GM19351 (cell line): ENCODE data around the gene RPRD2.

Source experiments
- ATAC-seq: cut with Tn5 transposase; IDR thresholded peaks from one replicate; pipeline ENCODE4 v1.9.1; 2021; ENCODE audit warnings: mild to moderate bottlenecking, moderate library complexity; ENCODE audit not compliant: unreplicated experiment

Gene RPRD2

DNA sequence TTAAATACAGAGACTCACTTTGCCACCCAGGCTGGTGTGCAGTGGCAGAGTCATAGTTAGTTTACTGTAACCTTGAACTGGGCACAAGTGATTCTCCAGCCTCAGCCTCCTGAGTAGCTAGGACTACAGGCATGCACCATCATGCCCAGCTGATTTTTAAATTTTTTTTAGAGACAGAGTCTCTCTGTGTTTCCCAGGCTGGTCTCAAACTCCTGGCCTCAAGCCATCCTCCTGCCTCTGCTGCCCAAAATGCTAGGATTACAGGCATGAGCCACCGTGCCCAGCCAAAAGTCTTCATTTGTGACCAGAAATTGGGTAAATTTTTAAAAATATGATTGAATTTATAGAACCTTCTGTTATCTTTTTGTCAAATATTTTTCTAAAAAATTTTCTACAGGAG, 105.3 kb downstream of the RPRD2 start:
- ATAC-seq, result no peak

DNA sequence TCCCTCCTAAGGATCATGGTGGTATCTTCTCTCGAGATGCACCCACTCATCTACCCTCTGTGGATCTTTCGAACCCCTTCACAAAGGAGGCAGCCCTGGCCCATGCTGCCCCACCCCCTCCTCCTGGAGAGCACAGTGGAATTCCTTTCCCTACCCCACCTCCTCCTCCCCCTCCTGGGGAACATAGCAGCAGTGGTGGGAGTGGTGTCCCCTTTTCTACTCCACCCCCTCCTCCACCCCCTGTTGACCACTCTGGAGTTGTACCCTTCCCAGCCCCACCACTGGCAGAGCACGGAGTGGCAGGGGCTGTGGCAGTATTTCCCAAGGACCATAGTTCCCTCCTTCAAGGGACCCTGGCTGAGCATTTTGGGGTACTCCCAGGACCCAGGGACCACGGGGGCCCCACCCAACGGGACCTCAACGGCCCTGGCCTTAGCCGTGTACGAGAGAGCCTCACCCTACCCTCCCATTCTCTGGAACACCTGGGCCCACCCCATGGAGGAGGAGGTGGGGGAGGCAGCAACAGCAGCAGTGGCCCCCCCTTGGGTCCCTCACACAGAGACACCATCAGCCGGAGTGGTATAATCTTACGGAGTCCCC, 108.8 kb downstream of the RPRD2 start:
- ATAC-seq, result no peak

DNA sequence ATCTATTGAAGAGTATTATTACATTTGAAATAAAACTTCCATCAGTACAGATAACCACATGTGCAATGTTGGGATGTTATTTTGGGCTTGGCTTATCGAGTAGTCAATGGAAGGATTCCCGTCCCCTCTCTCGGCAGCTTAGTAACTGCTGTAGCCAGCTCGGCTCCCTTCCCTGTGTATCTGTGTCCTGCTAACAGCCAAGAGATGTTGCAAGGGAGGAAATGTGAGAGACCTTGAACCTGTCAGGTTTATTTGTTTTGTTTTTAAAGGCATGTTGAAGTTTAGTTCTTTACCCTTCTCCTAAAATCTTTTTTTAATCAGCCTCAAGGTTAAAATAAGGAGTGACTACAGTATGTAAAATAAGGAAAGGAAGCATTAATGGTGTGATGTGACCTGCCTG, 109.7 kb downstream of the RPRD2 start:
- no peak for ATAC-seq

DNA sequence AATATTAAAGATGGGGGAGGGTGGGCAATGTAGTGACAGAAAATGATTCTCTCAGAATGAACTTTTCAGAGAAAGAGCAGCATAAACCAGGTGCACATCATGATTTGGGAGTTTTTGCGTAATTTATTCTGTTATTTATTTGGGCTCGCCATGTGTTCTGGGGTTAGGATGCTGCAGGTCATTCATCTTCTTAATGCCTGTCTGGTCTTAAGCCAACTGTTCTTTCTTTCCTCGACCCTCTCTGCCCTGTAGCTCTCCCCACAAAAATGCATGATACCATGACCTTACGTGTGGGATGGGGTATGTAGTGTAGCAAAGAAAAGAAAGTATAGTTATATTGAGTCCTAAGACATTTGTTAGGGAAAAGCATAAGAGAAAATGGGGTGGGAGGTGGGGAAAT, 110.9 kb downstream of the RPRD2 start:
- ATAC-seq, result no peak

DNA sequence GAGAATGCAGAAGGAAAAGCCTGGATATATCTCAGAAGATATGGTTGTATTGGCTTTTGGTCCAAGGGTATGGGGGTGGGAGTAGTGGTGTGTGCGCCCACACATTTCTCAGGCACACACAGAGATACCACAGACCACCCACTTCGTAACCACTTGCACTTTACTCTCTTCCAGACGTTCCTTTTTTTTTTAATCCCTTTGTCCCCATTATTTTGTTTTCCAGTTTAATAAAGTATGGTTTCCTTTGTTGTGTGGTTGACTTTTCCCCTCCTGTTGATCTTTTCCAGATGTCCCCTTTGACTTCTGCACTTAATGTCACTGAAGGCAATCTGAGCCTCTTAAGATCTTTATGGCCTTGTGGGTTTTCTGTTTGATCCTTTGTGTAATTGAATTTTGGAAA, 112.8 kb downstream of the RPRD2 start:
- no peak for ATAC-seq

DNA sequence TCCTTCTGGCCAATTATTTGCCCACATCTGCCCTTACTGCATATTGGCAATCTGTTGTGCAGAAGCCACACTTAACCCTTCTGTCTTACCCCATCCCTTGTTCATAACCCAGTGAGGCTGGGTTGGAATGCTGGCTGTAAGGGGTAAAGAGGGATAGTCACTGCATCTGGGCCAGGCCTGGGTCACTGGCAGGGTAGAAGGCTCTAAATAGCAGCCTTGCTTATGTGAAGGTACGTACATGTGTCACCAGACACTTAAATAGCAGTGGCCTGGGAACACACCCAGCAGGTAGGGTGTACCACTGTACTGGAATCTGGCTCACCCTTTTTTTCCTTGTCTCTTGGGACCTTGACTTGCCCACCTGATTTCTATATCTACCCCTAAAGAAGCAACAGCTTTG, 113.4 kb downstream of the RPRD2 start:
- ATAC-seq, result no peak

DNA sequence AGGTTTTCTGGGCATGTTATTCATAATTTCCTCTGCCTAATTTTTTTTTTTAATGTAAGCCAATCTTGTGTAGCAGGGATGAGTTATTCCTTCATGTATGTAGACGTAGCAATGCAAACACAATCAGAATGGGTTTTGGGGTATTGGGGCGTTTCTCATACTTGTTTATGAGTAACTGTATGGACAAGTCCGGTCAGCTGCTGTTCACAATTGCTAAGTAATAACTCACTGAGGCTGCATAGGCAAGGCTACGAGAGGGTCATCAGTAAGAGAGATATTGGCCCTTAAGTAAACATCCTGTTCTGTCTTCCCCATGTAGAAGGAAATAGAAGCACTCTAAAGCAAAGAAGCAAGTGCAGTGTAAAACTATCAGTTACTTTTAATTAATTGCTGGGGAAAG, 113.8 kb downstream of the RPRD2 start:
- ATAC-seq, result no peak

DNA sequence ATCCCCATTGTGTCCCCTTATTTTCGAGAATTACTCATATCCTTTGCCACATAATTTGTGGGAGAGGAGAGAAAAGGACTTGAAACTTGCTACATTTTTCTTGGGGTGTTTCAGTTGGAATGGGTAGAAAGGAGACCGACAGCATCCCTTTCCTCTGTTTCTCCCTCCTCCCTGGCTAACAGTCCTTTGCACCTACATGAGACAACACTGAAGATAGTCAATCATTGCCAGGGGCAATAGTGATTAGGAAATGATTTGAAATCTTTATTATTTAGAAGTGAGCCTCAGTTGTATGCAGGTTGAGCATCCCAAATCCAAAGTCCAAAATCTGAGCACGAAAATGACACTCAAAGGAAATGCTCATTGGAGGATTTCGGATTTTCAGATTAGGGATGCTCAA, 115.4 kb downstream of the RPRD2 start:
- no peak for ATAC-seq

DNA sequence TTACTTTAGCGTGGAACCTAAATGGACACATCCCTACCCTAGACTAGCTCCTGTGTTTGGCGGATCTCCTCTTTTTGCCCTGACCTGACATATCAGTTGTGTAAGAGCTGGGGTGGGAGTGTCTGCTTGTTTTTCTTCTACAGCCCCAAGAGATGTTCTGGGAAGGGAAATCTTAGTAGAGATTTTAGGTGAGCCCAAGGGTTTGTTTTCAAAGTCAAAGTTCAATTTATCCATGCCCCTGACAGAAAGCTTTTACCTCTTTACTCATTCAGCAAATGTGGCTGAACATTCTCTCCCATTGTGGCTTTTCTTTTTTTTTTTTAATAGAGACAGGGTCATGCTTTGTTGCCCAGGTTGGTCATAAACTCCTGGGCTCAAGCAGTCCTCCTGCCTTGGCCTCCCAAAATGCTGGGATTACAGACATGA, 116.0 kb downstream of the RPRD2 start:
- ATAC-seq, result no peak

DNA sequence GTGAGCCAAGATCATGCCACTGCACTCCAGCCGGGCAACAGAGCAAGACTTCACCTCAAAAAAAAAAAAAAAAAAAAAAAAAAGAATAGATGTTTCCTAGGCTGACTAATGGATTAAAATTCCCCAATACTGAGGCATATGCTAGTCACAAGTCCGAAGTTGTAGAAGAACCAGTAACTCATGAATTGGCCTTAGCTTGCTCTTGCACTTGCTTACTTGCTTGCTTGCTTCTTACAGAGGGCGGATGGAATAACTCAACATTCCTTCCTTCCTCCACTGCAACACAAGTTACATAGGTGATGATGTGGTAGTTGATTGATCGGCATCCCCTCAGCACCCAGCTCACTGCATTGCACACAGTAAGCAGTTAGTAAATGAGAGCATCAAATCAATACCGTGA, 120.5 kb downstream of the RPRD2 start:
- ATAC-seq, result no peak

DNA sequence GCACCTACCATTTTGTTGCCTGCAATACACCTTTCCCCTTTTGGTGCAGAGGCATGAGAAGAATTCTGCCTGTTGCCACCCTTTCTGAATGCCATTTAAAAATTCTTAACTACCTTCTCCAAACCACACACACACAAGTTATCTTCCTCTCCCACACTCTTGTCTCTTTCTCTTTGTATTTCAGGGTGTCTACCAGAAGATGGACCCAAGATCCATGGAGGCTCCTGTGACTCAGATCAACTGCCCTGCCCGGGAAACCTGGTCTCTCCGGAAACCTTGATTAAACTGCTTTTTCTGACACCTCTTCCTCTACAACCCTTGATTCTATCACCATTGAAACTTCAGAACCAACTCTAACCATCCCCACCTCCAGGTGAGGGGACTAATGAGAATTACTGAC, 120.9 kb downstream of the RPRD2 start:
- no peak for ATAC-seq

DNA sequence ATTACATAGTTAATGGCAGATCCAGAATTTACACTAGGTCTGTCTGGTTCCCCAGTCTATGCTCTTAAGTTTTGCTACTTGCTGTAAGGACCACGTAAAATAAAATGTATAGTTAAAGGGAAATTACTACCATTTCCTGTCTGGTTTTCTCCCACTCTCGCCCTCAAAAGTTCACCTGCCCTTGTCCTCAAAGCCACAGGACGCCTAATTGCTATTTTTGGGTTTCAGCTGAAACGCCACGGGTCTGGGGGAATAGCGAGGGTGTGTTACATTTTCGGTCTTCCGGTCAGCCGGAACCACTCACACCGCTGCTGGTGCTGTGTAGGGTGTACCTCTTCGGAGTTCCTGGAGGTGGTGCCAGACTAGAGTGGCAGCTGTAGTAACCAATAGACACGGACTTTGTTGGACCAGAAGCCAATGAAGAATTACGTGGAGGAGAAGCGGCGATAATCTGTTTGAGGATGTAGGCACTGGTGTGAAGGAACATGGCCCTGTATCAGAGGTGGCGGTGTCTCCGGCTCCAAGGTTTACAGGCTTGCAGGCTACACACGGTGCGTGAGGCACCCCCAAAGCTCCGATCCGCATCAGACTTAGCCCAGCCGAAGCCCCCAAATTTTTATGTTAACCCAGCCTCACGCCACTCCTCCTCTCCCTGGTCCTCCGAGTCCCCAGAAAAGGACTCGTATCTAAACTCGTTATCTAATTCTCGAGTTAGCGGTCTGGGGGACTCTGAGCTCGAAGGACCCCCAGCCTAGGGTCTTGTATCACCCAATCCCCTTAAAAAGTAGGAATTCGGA, 123.2 kb downstream of the RPRD2 start, which contains the start of gene TARS2:
Gene TARS2 (plus strand): TSS at position 454 of the 797 bp plus-strand sequence. CDS start 32 bp downstream, at position 486.
- peak; percentile 100 for ATAC-seq

DNA sequence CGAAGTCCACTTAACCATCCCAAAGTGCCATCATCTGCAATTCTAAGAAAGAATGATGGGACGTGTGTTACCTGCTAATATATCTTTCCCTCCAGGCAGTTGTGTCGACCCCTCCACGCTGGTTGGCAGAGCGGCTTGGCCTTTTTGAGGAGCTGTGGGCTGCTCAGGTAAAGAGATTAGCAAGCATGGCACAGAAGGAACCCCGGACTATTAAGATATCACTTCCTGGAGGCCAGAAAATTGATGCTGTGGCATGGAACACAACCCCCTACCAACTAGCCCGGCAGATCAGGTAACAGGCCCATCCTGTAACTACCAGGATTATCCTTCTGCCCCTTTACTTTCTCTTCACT, 123.8 kb downstream of the RPRD2 start:
- no peak for ATAC-seq

DNA sequence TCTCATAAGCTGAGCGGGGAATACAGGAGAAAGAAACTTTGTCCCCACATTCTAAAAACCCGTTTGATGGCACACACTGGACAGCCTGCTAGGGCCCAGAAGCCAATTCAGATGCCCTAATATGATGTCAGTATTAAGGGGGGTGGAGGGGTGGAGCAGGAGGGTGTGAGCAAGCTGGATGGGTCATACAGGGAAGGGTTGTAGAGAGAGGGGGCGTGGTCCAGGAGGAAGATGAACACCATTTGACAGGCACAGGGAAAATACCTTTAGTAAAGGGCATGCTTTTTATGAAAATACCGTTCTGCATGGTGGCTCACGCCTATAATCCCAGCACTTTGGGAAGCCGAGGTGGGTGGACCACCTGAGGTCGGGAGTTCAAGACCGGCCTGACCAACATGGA, 129.2 kb downstream of the RPRD2 start:
- no peak for ATAC-seq

DNA sequence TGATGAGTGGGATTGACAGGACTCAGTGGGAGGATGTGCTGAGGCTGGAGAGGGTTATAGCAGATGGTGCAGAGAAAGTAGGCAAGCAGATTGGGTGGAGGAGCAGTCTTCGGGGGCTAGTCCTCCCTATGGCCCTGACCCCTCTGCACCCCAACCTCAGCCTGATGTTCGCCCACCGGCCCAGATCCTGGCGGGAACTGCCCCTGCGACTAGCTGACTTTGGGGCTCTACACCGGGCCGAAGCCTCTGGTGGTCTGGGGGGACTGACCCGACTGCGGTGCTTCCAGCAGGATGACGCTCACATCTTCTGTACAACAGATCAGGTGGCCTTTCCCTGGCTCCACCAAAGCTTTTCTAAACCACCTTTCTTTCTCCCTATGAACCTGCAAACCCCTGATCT, 134.4 kb downstream of the RPRD2 start:
- no peak for ATAC-seq

DNA sequence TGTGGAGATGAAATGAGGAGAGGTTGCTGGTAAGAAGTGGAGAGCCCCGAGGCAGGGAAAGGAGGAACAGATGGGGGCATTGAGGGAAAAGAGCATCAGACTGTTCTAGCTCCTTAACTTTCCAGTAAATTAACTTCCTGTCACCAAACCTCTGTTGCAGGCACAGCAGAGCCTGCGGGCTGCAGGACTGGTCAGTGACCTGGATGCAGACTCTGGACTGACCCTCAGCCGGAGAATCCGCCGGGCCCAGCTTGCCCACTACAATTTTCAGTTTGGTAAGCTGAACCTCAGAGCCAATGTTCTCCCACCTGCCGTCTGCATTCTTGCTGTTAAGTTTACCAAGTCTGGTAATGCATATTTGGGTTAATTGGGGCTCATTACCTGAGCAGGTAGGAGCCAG, 141.5 kb downstream of the RPRD2 start:
- ATAC-seq, result no peak

DNA sequence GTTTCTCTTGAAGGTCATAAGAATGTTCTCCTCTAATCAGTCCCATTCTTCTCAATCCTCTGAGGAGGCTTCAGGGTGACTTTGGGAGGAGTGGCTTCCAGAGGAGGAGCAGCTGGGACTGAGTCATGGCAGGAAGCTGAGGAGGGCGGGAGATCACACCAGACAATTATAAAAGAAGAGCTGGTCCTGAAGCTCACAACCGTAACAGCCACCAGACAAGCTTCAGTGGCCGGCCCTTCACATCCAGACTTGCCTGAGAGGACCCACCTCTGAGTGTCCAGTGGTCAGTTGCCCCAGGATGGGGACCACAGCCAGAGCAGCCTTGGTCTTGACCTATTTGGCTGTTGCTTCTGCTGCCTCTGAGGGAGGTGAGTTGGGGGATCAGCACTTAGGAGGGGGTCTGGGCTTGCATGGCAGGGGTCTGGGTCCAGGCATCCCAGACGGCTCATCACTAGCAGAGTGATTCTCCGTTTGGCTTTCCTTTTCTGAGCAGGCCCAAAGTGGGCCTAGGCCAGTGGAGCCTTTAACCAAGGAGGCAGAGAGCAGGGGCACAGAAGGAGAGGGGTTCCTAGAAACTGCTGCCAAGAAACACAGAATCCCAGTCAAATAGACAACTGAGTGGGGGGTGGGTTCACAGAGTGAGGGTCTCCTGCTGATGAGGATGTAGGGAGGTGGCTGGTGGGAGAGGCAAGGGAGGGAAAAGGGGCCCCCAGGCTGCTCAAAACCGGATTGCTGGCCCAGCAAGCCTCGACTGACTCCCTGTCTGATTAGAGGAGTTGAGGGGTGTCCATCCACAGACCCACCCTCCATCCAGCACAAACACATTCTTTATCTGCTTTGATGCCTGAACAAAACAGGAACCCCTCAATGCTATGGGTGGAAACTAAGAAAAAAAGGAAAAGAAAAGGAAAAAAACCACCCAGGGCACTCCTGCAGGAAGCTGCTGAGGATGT, 144.2 kb downstream of the RPRD2 start, which contains the start of gene ECM1:
Gene ECM1 (plus strand): TSS at position 198 of the 953 bp plus-strand sequence. CDS start 101 bp downstream, at position 299.
- ATAC-seq, result no peak

DNA sequence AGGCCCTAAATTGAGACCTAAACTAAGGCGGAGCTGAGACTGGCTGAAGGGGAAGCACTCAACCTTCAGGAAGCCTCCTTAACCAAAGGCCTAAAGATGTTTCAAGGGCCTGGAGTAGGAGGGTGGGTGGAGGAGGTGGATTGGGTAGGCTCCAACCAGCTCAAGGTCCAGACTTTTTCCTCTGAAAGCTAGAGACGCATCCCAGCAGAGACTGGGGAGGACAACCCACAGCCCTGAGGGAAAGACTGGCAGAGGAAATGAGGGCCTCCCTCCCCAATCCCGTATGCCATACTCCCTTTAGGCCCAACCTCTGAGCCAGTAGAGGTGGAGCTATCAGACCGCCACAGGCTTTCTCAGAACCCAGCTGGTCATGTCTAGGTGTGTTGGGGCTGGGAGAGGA, 145.0 kb downstream of the RPRD2 start:
- no peak for ATAC-seq

DNA sequence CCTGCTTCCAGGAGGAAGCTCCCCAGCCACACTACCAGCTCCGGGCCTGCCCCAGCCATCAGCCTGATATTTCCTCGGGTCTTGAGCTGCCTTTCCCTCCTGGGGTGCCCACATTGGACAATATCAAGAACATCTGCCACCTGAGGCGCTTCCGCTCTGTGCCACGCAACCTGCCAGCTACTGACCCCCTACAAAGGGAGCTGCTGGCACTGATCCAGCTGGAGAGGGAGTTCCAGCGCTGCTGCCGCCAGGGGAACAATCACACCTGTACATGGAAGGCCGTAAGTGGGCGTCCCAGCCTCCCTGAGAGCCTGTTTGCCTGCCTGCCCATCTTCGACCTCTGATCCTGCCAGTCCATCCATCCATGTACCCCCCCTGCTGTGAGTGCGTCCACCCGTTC, 147.6 kb downstream of the RPRD2 start:
- no peak for ATAC-seq

DNA sequence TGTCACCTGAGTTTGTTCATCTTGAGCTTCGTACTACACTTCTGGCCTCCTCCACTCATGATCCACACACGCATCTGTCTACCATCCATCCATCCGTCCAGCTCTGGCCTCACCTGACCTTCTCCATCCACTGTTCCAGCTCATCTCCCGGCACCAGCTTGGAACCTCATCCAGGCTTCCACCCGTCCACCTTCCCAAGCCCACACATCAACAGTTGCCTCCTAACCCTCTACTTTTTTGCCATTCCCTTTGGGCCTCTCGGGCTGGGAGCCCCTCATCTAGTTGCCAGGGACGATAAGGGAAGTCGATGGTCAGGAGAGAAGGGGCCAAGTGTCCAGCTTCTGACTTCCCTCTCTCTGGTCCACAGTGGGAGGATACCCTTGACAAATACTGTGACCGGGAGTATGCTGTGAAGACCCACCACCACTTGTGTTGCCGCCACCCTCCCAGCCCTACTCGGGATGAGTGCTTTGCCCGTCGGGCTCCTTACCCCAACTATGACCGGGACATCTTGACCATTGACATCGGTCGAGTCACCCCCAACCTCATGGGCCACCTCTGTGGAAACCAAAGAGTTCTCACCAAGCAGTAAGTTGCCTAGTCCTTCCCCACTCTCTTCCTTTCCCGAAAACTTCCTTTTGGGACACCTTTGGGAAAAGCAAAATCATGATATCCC, 148.2 kb downstream of the RPRD2 start:
- ATAC-seq, result no peak

DNA sequence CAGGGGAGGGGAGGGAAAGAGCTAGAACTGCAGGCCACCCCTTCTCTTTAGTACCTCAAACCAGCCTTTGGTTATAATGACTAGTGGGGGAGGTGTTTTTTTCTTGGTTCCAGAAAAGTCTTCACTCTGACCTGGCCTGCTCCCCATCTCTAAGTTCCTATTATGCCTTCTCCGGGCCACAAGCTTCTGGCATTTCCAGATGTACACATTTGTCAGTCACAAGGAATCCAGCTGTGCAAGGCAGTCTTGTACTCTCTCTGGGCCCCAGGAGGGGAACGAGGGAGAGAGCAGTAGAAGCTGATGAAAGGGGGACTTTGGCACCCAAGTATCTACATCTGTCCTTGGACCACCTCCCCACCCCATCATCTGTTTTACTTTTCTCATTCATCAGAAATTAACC, 148.9 kb downstream of the RPRD2 start:
- ATAC-seq, result no peak
